ENCODE measurements around the gene ZNF358.

DNA sequence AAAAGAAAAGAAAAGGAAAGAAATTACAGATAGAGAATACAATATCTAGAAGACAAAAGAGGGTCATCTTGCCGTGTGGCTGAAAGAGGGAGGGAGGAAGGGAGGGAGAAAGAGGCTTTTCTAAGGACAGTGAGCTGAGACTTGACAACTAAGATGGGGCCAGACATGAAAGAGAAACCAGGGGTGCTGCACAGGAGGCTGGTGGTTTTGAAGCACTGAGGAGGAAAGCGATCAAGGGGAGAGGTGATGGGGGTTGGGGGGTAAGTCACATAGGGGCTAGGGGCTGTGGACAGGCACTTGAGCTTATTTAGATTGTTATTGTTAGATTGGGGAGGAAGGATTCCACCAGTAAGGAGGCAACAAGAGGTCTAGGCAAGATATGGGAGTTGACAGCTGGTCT, 36.9 kb downstream of the ZNF358 start:
- TF ChIP-seq TBL1XR1 (IDR thresholded peaks at IDR 0.05; ENCODE audit: low read depth, low read length) (no peak), CHD1 (IDR thresholded peaks at IDR 0.05; ENCODE audit: low read depth, low read length) (no peak), POLR2A (IDR thresholded peaks at IDR 0.05; ENCODE audit: low read depth, low read length) (no peak), ZNF274 (IDR thresholded peaks at IDR 0.05; ENCODE audit: insufficient read depth, insufficient read length) (no peak)
- TF ChIP-seq, protein P1, sequence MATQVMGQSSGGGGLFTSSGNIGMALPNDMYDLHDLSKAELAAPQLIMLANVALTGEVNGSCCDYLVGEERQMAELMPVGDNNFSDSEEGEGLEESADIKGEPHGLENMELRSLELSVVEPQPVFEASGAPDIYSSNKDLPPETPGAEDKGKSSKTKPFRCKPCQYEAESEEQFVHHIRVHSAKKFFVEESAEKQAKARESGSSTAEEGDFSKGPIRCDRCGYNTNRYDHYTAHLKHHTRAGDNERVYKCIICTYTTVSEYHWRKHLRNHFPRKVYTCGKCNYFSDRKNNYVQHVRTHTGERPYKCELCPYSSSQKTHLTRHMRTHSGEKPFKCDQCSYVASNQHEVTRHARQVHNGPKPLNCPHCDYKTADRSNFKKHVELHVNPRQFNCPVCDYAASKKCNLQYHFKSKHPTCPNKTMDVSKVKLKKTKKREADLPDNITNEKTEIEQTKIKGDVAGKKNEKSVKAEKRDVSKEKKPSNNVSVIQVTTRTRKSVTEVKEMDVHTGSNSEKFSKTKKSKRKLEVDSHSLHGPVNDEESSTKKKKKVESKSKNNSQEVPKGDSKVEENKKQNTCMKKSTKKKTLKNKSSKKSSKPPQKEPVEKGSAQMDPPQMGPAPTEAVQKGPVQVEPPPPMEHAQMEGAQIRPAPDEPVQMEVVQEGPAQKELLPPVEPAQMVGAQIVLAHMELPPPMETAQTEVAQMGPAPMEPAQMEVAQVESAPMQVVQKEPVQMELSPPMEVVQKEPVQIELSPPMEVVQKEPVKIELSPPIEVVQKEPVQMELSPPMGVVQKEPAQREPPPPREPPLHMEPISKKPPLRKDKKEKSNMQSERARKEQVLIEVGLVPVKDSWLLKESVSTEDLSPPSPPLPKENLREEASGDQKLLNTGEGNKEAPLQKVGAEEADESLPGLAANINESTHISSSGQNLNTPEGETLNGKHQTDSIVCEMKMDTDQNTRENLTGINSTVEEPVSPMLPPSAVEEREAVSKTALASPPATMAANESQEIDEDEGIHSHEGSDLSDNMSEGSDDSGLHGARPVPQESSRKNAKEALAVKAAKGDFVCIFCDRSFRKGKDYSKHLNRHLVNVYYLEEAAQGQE (IDR thresholded peaks at IDR 0.05; ENCODE audit: low read depth, low read length) = no peak

Measured in GM12878 (cell line).